ENCODE measurements around the gene SLC25A19. TPM values are rescaled to one million over a fixed set of nuclear protein-coding genes. Genes with fewer than 3 reads are reported as not detected.

SLC25A19 gene
- total and polyA plus RNA-seq, 4 donors: 6.7 to 11.7 (median 9.1) TPM

GRCh38 chr17:75238020-75238580 is 51.1 kb downstream of the SLC25A19 start:
- Histone ChIP-seq H3K27me3 (ENCODE audit: control insufficient read depth, insufficient read depth, low read length) (no peaks in the 10 kb centered on the region), H3K9me3 (ENCODE audit: control insufficient read depth, insufficient read depth, low read length) (no peaks in the 10 kb centered on the region), H3K4me3 (ENCODE audit: low read depth, low read length) (no peak overlapping the region), H3K27ac (ENCODE audit: low read depth, low read length) (no peak overlapping the region), H3K4me1 (ENCODE audit: control insufficient read depth, insufficient read depth, low read length) (peaks cover 8% of the 10 kb centered on the region), H3K36me3 (ENCODE audit: control insufficient read depth, insufficient read depth, low read length) (peaks cover 85% of the 10 kb centered on the region)
- WGBS (ENCODE audit: insufficient coverage): 87% methylated on average over 10 of the region's 11 CpGs
- no peak for DNase-seq (ENCODE audit: low read depth in 4 of 6, low spot score in 6 of 6)

GRCh38 chr17:75237100-75238014 is 51.9 kb downstream of the SLC25A19 start:
- Histone ChIP-seq H3K4me3 (ENCODE audit: low read depth, low read length) (no peak overlapping the region), H3K4me1 (ENCODE audit: control insufficient read depth, insufficient read depth, low read length) (peaks cover 8% of the 10 kb centered on the region), H3K27ac (ENCODE audit: low read depth, low read length) (no peak overlapping the region), H3K9me3 (ENCODE audit: control insufficient read depth, insufficient read depth, low read length) (no peaks in the 10 kb centered on the region), H3K36me3 (ENCODE audit: control insufficient read depth, insufficient read depth, low read length) (peaks cover 84% of the 10 kb centered on the region), H3K27me3 (ENCODE audit: control insufficient read depth, insufficient read depth, low read length) (no peaks in the 10 kb centered on the region)
- DNase-seq (ENCODE audit: low read depth in 4 of 6, low spot score in 6 of 6): no peak
- 95% methylated on average over 9 of the region's 12 CpGs for WGBS (ENCODE audit: insufficient coverage)

GRCh38 chr17:75232786-75233185 is 56.4 kb downstream of the SLC25A19 start:
- Histone ChIP-seq H3K4me3 (ENCODE audit: low read depth, low read length) (no peak overlapping the region), H3K27ac (ENCODE audit: low read depth, low read length) (no peak overlapping the region), H3K9me3 (ENCODE audit: control insufficient read depth, insufficient read depth, low read length) (no peaks in the 10 kb centered on the region), H3K4me1 (ENCODE audit: control insufficient read depth, insufficient read depth, low read length) (peaks cover 2% of the 10 kb centered on the region), H3K36me3 (ENCODE audit: control insufficient read depth, insufficient read depth, low read length) (peaks cover 77% of the 10 kb centered on the region), H3K27me3 (ENCODE audit: control insufficient read depth, insufficient read depth, low read length) (no peaks in the 10 kb centered on the region)
- 96% methylated on average over 10 of the region's 13 CpGs for whole genome bisulfite sequencing (ENCODE audit: insufficient coverage)
- DNase-seq (ENCODE audit: low read depth in 4 of 6, low spot score in 6 of 6): no peak

- Histone ChIP-seq H3K27ac (ENCODE audit: low read depth, low read length) (no peak overlapping the region), H3K4me1 (ENCODE audit: control insufficient read depth, insufficient read depth, low read length) (peaks cover 2% of the 10 kb centered on the region), H3K36me3 (ENCODE audit: control insufficient read depth, insufficient read depth, low read length) (peaks cover 71% of the 10 kb centered on the region), H3K9me3 (ENCODE audit: control insufficient read depth, insufficient read depth, low read length) (no peaks in the 10 kb centered on the region), H3K27me3 (ENCODE audit: control insufficient read depth, insufficient read depth, low read length) (no peaks in the 10 kb centered on the region), H3K4me3 (ENCODE audit: low read depth, low read length) (no peak overlapping the region)
- no peak for DNase-seq (ENCODE audit: low read depth in 4 of 6, low spot score in 6 of 6)
- 95% methylated on average over 16 of the region's 18 CpGs for WGBS (ENCODE audit: insufficient coverage)
These were observed 57.3 kb downstream of the SLC25A19 start for GRCh38 chr17:75231741-75232464.

- no peak for DNase-seq (ENCODE audit: low read depth in 4 of 6, low spot score in 6 of 6)
- Histone ChIP-seq H3K36me3 (ENCODE audit: control insufficient read depth, insufficient read depth, low read length) (peaks cover 71% of the 10 kb centered on the region), H3K4me1 (ENCODE audit: control insufficient read depth, insufficient read depth, low read length) (peaks cover 2% of the 10 kb centered on the region), H3K27me3 (ENCODE audit: control insufficient read depth, insufficient read depth, low read length) (no peaks in the 10 kb centered on the region), H3K9me3 (ENCODE audit: control insufficient read depth, insufficient read depth, low read length) (no peaks in the 10 kb centered on the region), H3K4me3 (ENCODE audit: low read depth, low read length) (no peak overlapping the region), H3K27ac (ENCODE audit: low read depth, low read length) (no peak overlapping the region)
- WGBS (ENCODE audit: insufficient coverage): 90% methylated on average over 5 of the region's 8 CpGs
These were observed 58.2 kb downstream of the SLC25A19 start for GRCh38 chr17:75231071-75231470.

- Histone ChIP-seq H3K36me3 (ENCODE audit: control insufficient read depth, insufficient read depth, low read length) (peaks cover 72% of the 10 kb centered on the region), H3K27ac (ENCODE audit: low read depth, low read length) (no peak overlapping the region)
- 80% methylated on average over 4 of the region's 4 CpGs for WGBS (ENCODE audit: insufficient coverage)
These were observed 60.4 kb downstream of the SLC25A19 start for GRCh38 chr17:75228847-75229246.

GRCh38 chr17:75228305-75228704 is 60.9 kb downstream of the SLC25A19 start:
- peaks cover 2% of the 10 kb centered on the region for H3K4me1 ChIP-seq (ENCODE audit: control insufficient read depth, insufficient read depth, low read length)
- H3K27me3 ChIP-seq (ENCODE audit: control insufficient read depth, insufficient read depth, low read length): no peaks in the 10 kb centered on the region
- 86% methylated on average over 1 of the region's 2 CpGs for WGBS (ENCODE audit: insufficient coverage)
- H3K27ac ChIP-seq (ENCODE audit: low read depth, low read length): no peak overlapping the region
- no peak overlapping the region for H3K4me3 ChIP-seq (ENCODE audit: low read depth, low read length)
- peak in 1 of 6 donors; percentile 47 for DNase-seq (ENCODE audit: low read depth in 4 of 6, low spot score in 6 of 6)
- H3K9me3 ChIP-seq (ENCODE audit: control insufficient read depth, insufficient read depth, low read length): no peaks in the 10 kb centered on the region
- peaks cover 72% of the 10 kb centered on the region for H3K36me3 ChIP-seq (ENCODE audit: control insufficient read depth, insufficient read depth, low read length)

More at GRCh38 chr17:75228847-75229246, 60.4 kb downstream of the SLC25A19 start:
- DNase-seq (ENCODE audit: low read depth in 4 of 6, low spot score in 6 of 6): peak in 1 of 6 donors; percentile 8
- Histone ChIP-seq H3K9me3 (ENCODE audit: control insufficient read depth, insufficient read depth, low read length) (no peaks in the 10 kb centered on the region), H3K4me3 (ENCODE audit: low read depth, low read length) (no peak overlapping the region), H3K4me1 (ENCODE audit: control insufficient read depth, insufficient read depth, low read length) (peaks cover 2% of the 10 kb centered on the region), H3K27me3 (ENCODE audit: control insufficient read depth, insufficient read depth, low read length) (no peaks in the 10 kb centered on the region)

- Histone ChIP-seq H3K36me3 (ENCODE audit: control insufficient read depth, insufficient read depth, low read length) (peaks cover 69% of the 10 kb centered on the region), H3K4me3 (ENCODE audit: low read depth, low read length) (no peak overlapping the region), H3K27me3 (ENCODE audit: control insufficient read depth, insufficient read depth, low read length) (no peaks in the 10 kb centered on the region), H3K4me1 (ENCODE audit: control insufficient read depth, insufficient read depth, low read length) (peaks cover 2% of the 10 kb centered on the region), H3K27ac (ENCODE audit: low read depth, low read length) (no peak overlapping the region), H3K9me3 (ENCODE audit: control insufficient read depth, insufficient read depth, low read length) (no peaks in the 10 kb centered on the region)
- no peak for DNase-seq (ENCODE audit: low read depth in 4 of 6, low spot score in 6 of 6)
- 95% methylated on average over 2 of the region's 5 CpGs for WGBS (ENCODE audit: insufficient coverage)
These were observed 61.5 kb downstream of the SLC25A19 start for GRCh38 chr17:75227729-75228128.

- H3K36me3 ChIP-seq (ENCODE audit: control insufficient read depth, insufficient read depth, low read length): peaks cover 58% of the 10 kb centered on the region
- no peak overlapping the region for H3K4me3 ChIP-seq (ENCODE audit: low read depth, low read length)
- peaks cover 2% of the 10 kb centered on the region for H3K4me1 ChIP-seq (ENCODE audit: control insufficient read depth, insufficient read depth, low read length)
- H3K27ac ChIP-seq (ENCODE audit: low read depth, low read length): no peak overlapping the region
- H3K27me3 ChIP-seq (ENCODE audit: control insufficient read depth, insufficient read depth, low read length): no peaks in the 10 kb centered on the region
- no peaks in the 10 kb centered on the region for H3K9me3 ChIP-seq (ENCODE audit: control insufficient read depth, insufficient read depth, low read length)
- 85% methylated on average over 14 of the region's 14 CpGs for WGBS (ENCODE audit: insufficient coverage)
- DNase-seq (ENCODE audit: low read depth in 4 of 6, low spot score in 6 of 6): no peak
These were observed 64.2 kb downstream of the SLC25A19 start for GRCh38 chr17:75225016-75225415.
